Activated T-helper 2 cell treated with anti-CD3 and anti-CD28 coated beads, Interferon-gamma antibody, Interleukin-2, Interleukin-4, amounts not matched to agents 10 μg/mL and 5 μg/mL and 100 μg/mL, durations not matched to agents 14 hours and 24 hours and 36 hours (primary cell): ENCODE results near the gene ACOXL. TPM values are rescaled to one million over a fixed set of nuclear protein-coding genes. Genes with fewer than 3 reads are reported as not detected.
A peak's percentile ranks its signal among the peaks of the same experiment; 100 is the strongest.

Experiments used
- DNase-seq: peaks from one replicate; pipeline ENCODE4 v3.0.0; 2021; ENCODE audit warnings: low spot score
- H3K27ac Mint-ChIP-seq: one replicate; pipeline ENCODE4 v1.8.0; 2021; ENCODE audit warnings: mixed read lengths
- H3K27me3 Mint-ChIP-seq: one replicate; pipeline ENCODE4 v1.8.0; 2021; ENCODE audit warnings: low read depth, mixed read lengths
- H3K36me3 Mint-ChIP-seq: one replicate; pipeline ENCODE4 v1.8.0; 2021; ENCODE audit warnings: low read depth, mixed read lengths
- H3K4me1 Mint-ChIP-seq: one replicate; pipeline ENCODE4 v1.8.0; 2021; ENCODE audit warnings: low read depth, mixed read lengths
- H3K4me3 Mint-ChIP-seq: one replicate; pipeline ENCODE4 v1.8.0; 2021; ENCODE audit warnings: low read depth, mild to moderate bottlenecking, moderate library complexity, mixed read lengths
- H3K9me3 Mint-ChIP-seq: one replicate; pipeline ENCODE4 v1.8.0; 2021; ENCODE audit warnings: mixed read lengths
- intact Hi-C: fragments of 100-400 bp; cut with micrococcal nuclease; formaldehyde crosslinking; loops from one replicate; pipeline ENCODE4 v1.15.1; 2023
- total RNA-seq: library from RNA; stranded (reverse); gene quantifications from 2 replicates; pipeline ENCODE4 v1.2.3, GENCODE V29; 2022

ACOXL gene
- total RNA-seq, 1 donor from 2014 or later, result 1.6 TPM

GRCh38 chr2:110794390-110794789 lies 62.0 kb downstream of the ACOXL start:
- intact Hi-C loops, result no loop called here
- Mint-ChIP-seq H3K36me3 (no peaks in the 10 kb centered on the region), H3K27me3 (peaks cover 55% of the 10 kb centered on the region), H3K4me3 (no peak overlapping the region), H3K9me3 (no peaks in the 10 kb centered on the region), H3K27ac (no peak overlapping the region), H3K4me1 (peaks cover 2% of the 10 kb centered on the region)
- DNase-seq, result no peak

GRCh38 chr2:110794951-110795350 lies 62.6 kb downstream of the ACOXL start:
- Mint-ChIP-seq H3K4me1 (peaks cover 2% of the 10 kb centered on the region), H3K27ac (no peak overlapping the region), H3K36me3 (no peaks in the 10 kb centered on the region), H3K27me3 (peaks cover 55% of the 10 kb centered on the region), H3K9me3 (no peaks in the 10 kb centered on the region), H3K4me3 (no peak overlapping the region)
- intact Hi-C loops, result no loop called here
- no peak for DNase-seq

- Mint-ChIP-seq H3K36me3 (no peaks in the 10 kb centered on the region), H3K27ac (no peak overlapping the region), H3K9me3 (no peaks in the 10 kb centered on the region), H3K4me1 (peaks cover 2% of the 10 kb centered on the region), H3K4me3 (no peak overlapping the region), H3K27me3 (peaks cover 57% of the 10 kb centered on the region)
- intact Hi-C loops, result no loop called here
- DNase-seq, result no peak
Measured at GRCh38 chr2:110796716-110797301, 64.4 kb downstream of the ACOXL start.

GRCh38 chr2:110799376-110799775 lies 67.0 kb downstream of the ACOXL start:
- peaks cover 5% of the 10 kb centered on the region for H3K4me1 Mint-ChIP-seq
- H3K27me3 Mint-ChIP-seq, result peaks cover 55% of the 10 kb centered on the region
- H3K4me3 Mint-ChIP-seq, result no peak overlapping the region
- no peaks in the 10 kb centered on the region for H3K36me3 Mint-ChIP-seq
- intact Hi-C loops, result no loop called here
- no peak for DNase-seq
- H3K9me3 Mint-ChIP-seq, result peaks cover 3% of the 10 kb centered on the region
- H3K27ac Mint-ChIP-seq, result no peak overlapping the region

GRCh38 chr2:110800611-110801402 lies 68.4 kb downstream of the ACOXL start:
- DNase-seq, result no peak
- no peak overlapping the region for H3K4me3 Mint-ChIP-seq
- peaks cover 14% of the 10 kb centered on the region for H3K4me1 Mint-ChIP-seq
- no peak overlapping the region for H3K27ac Mint-ChIP-seq
- intact Hi-C loops, result no loop called here
- no peaks in the 10 kb centered on the region for H3K36me3 Mint-ChIP-seq
- peaks cover 8% of the 10 kb centered on the region for H3K9me3 Mint-ChIP-seq
- peaks cover 48% of the 10 kb centered on the region for H3K27me3 Mint-ChIP-seq

- Mint-ChIP-seq H3K9me3 (peaks cover 8% of the 10 kb centered on the region), H3K36me3 (no peaks in the 10 kb centered on the region), H3K4me3 (no peak overlapping the region), H3K4me1 (peaks cover 14% of the 10 kb centered on the region), H3K27ac (no peak overlapping the region), H3K27me3 (peaks cover 41% of the 10 kb centered on the region)
- no peak for DNase-seq
- intact Hi-C loops, result no loop called here
Measured at GRCh38 chr2:110802208-110802932, 70.0 kb downstream of the ACOXL start.

- DNase-seq, result no peak
- Mint-ChIP-seq H3K36me3 (no peaks in the 10 kb centered on the region), H3K4me1 (peaks cover 16% of the 10 kb centered on the region), H3K27me3 (peaks cover 41% of the 10 kb centered on the region), H3K27ac (no peak overlapping the region), H3K9me3 (peaks cover 8% of the 10 kb centered on the region), H3K4me3 (no peak overlapping the region)
- intact Hi-C loops, result loop anchor here (2.0 kb wide), 4 partner anchors 54 to 312 kb away; no protein-coding TSS in a partner anchor
Measured at GRCh38 chr2:110804433-110804832, 72.1 kb downstream of the ACOXL start.

GRCh38 chr2:110804915-110805314 lies 72.5 kb downstream of the ACOXL start:
- Mint-ChIP-seq H3K36me3 (no peaks in the 10 kb centered on the region), H3K4me1 (peaks cover 16% of the 10 kb centered on the region), H3K27ac (peak overlapping the region; percentile 22), H3K27me3 (peaks cover 41% of the 10 kb centered on the region), H3K9me3 (peaks cover 8% of the 10 kb centered on the region), H3K4me3 (no peak overlapping the region)
- intact Hi-C loops, result loop anchor here (1.0 to 2.0 kb wide), 5 partner anchors 42 to 312 kb away; no protein-coding TSS in a partner anchor
- no peak for DNase-seq

GRCh38 chr2:110805894-110806452 lies 73.6 kb downstream of the ACOXL start:
- H3K27me3 Mint-ChIP-seq, result peaks cover 38% of the 10 kb centered on the region
- no peak overlapping the region for H3K4me3 Mint-ChIP-seq
- H3K27ac Mint-ChIP-seq, result no peak overlapping the region
- no peak for DNase-seq
- H3K9me3 Mint-ChIP-seq, result peaks cover 8% of the 10 kb centered on the region
- H3K4me1 Mint-ChIP-seq, result peaks cover 16% of the 10 kb centered on the region
- intact Hi-C loops, result loop anchor here (1.0 to 2.0 kb wide), 5 partner anchors 41 to 311 kb away; no protein-coding TSS in a partner anchor
- no peaks in the 10 kb centered on the region for H3K36me3 Mint-ChIP-seq

GRCh38 chr2:110807522-110807921 lies 75.1 kb downstream of the ACOXL start:
- Mint-ChIP-seq H3K4me3 (no peak overlapping the region), H3K9me3 (peaks cover 8% of the 10 kb centered on the region), H3K27ac (no peak overlapping the region), H3K4me1 (peaks cover 26% of the 10 kb centered on the region), H3K36me3 (no peaks in the 10 kb centered on the region), H3K27me3 (peaks cover 27% of the 10 kb centered on the region)
- no peak for DNase-seq
- intact Hi-C loops, result no loop called here

GRCh38 chr2:110810404-110810803 lies 78.0 kb downstream of the ACOXL start:
- Mint-ChIP-seq H3K27me3 (peaks cover 17% of the 10 kb centered on the region), H3K36me3 (no peaks in the 10 kb centered on the region), H3K9me3 (no peaks in the 10 kb centered on the region), H3K4me1 (peaks cover 25% of the 10 kb centered on the region), H3K27ac (no peak overlapping the region), H3K4me3 (no peak overlapping the region)
- intact Hi-C loops, result loop anchor here (2.0 to 5.0 kb wide), 3 partner anchors 42 to 237 kb away; no protein-coding TSS in a partner anchor
- no peak for DNase-seq

GRCh38 chr2:110812726-110813645 lies 80.6 kb downstream of the ACOXL start:
- Mint-ChIP-seq H3K4me1 (peaks cover 24% of the 10 kb centered on the region), H3K27ac (no peak overlapping the region), H3K9me3 (no peaks in the 10 kb centered on the region), H3K4me3 (no peak overlapping the region), H3K27me3 (peaks cover 14% of the 10 kb centered on the region), H3K36me3 (no peaks in the 10 kb centered on the region)
- no peak for DNase-seq
- intact Hi-C loops, result loop anchor here (1.0 to 5.0 kb wide), 3 partner anchors 34 to 234 kb away; no protein-coding TSS in a partner anchor
